Bone marrow (tissue), 2 donors: ENCODE measurements around the gene CCR8.

Experiments
- DNase-seq, 2 donors: peaks; one replicate each; lab custom pipeline; 2025; lab: John Stamatoyannopoulos, UW

Gene CCR8, protein sequence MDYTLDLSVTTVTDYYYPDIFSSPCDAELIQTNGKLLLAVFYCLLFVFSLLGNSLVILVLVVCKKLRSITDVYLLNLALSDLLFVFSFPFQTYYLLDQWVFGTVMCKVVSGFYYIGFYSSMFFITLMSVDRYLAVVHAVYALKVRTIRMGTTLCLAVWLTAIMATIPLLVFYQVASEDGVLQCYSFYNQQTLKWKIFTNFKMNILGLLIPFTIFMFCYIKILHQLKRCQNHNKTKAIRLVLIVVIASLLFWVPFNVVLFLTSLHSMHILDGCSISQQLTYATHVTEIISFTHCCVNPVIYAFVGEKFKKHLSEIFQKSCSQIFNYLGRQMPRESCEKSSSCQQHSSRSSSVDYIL

DNA sequence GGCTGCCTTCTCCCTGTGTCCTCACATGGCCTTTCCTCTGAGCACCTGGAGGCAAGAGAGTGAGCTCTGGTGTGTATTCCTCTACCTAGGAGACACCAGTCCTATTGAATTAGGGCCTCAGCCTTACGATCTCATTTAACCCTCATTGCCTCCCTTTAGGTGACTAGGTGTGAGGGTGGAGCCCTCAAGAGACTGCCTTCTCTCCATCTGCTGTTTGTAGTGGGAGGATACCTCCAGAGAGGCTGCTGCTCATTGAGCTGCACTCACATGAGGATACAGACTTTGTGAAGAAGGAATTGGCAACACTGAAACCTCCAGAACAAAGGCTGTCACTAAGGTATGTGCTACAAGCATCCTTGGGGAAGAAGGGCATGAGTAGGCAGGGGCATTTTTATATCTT lies at the start of gene CCR8:
TSS of gene CCR8 (plus strand) at position 217 of the 400 bp plus-strand sequence. CDS start 2,623 bp downstream, outside the sequence.
- DNase-seq = no peak

DNA sequence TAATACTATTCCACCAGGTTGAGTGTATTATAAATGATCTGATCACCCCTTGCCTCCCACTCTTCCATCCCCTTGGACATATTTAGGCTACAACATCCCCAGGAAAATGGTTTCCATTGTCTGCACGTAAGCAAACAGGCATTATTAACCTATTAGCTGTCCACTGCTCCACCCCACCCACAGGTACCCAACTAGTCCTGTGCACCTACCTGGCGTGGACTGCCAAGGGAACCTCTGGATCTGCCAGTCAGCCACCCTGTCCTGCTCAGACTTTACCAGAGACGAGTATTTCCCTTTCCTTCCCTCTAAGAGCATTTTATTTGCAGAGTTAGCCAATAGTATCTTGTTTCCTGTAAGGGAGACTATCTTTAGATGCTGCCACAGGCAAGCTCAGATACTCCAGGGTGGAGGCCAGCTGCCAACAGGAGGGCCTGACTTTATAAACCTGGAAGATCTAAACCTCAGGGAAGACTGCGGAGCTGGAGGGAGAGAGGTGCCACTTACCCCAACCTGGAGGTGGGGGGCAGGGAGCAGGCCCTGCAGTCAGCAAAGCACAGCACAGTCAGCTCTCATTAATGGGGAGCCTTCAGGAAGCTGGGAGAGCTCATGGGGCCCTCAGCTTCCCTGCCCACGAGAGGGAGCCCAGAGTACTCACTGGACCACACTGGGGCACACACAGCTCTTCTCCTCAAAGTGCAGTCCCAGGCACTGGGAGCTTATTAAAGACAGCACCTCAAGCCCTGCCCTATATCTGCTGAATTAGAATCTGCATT lies 49.6 kb upstream of the CCR8 start, which contains the start of gene CX3CR1:
TSS of gene CX3CR1 (minus strand) at position 292 of the 773 bp plus-strand sequence. CDS start 13,527 bp downstream, outside the sequence.
- DNase-seq = no peak

DNA sequence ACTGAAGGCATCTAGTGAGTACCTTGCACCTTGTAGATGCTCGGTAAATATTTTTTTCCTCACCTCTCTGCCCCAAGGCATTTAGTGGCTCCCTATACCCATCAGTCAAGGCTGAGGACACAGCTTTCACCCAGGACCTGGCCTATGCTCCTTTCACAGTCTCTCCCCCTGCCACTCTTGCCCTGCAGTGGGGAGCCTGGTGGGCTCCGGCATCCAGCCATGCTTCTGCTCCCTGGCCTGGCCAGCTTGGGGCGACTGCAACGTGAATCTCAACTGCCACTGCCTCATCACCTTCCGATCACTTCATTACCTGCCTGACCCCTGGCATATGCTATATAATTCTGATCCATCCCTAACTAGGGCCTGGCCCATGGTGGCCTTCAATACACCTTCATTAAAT lies 48.9 kb upstream of the CCR8 start:
- no peak for DNase-seq

DNA sequence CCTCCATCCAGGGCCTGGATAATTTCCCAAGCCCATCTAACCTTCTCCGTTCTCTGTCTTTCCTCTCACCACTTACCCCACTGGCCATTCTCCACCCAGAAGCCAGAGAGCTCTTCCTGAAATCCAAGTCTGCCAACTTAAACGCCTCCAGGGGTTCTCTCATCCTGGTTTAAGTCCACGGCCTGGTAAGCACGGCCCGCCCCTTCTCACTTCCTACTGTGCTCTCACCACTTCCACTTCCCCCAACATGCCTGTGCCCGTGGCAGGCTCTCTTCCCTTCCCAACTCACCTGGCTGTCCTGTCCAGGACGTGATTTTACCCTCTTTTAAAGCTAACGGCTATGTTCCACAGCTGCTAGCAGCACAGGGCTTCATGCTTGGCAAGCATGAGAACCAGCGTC lies 48.0 kb upstream of the CCR8 start:
- DNase-seq = no peak

DNA sequence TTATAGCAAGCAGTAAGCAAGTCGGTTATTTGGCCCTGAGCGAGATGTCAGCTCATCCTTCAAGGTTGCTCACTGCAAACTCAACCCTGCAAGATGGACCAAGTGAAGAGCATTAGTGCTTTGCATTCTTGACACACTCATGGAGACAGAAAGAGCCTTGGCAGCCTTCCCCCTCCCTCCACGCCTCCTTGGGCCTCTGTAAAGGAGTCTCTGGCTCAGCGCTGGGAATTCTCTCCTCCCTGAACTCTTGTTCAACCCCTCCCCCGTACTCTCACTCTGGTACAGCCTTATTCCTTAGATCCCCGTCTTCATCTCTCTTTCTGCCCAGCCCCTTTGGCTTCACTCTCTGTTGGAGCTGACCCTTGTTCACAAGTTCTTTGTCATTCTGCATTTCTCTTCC lies 47.5 kb upstream of the CCR8 start:
- no peak for DNase-seq

DNA sequence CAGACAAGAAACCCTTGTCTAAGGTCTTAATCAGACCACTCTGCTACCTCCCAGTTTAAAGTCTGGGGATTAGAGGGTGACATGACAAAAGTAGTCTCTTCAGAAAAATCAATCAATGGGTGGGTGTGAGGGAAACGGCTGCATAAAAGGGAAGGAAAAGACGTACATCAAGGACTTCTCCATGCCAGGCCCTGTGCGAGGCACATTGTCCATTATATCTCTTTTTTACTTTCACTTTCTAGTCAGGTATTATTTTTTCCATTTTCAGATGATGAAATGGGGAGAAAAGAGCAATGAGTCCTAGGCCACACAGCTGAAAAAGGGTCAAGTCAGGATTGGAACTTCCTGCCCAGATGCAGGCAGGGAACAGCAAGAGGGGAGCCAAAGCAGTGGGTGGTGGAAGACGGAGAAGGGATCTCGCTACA lies 45.0 kb upstream of the CCR8 start:
- peak in 1 of 2 donors; percentile 59 for DNase-seq

DNA sequence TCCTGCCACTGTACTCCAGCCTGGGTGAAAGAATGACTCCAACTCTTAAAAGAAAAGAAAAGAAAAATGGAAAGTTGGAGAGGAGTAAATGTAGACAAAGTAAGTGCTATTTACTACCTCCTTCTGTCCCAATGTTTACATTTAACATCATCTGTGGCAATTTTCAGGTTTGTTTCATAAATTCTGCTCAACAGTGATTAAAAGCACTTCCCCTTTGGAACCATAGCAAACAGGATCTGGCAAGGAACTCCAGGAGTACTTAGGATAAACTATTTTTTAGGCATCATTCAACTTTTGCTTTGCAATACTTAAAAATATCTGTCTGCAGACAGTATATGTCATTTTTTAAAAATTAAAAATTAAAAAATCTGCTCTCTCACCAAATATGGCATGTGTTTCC lies 44.2 kb upstream of the CCR8 start:
- DNase-seq = no peak

DNA sequence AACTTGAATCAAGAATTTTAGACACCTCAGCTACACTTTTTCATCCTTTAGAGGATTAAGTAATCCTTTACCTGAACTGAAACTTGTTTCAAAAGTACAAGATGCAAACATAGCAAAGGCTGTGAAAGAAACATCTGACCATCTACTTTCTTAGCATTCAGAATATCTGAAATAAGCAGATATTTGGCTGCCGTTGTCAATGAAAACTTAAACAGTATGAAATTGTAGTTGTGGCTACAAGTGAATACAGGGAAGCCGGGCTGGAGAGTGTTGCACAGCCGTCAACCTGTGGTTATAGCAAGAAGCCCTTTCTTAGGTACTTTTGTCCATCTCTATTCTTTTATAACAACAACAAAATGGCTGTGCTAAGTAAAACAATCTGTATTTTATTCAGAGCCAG lies 42.7 kb upstream of the CCR8 start:
- DNase-seq = no peak

DNA sequence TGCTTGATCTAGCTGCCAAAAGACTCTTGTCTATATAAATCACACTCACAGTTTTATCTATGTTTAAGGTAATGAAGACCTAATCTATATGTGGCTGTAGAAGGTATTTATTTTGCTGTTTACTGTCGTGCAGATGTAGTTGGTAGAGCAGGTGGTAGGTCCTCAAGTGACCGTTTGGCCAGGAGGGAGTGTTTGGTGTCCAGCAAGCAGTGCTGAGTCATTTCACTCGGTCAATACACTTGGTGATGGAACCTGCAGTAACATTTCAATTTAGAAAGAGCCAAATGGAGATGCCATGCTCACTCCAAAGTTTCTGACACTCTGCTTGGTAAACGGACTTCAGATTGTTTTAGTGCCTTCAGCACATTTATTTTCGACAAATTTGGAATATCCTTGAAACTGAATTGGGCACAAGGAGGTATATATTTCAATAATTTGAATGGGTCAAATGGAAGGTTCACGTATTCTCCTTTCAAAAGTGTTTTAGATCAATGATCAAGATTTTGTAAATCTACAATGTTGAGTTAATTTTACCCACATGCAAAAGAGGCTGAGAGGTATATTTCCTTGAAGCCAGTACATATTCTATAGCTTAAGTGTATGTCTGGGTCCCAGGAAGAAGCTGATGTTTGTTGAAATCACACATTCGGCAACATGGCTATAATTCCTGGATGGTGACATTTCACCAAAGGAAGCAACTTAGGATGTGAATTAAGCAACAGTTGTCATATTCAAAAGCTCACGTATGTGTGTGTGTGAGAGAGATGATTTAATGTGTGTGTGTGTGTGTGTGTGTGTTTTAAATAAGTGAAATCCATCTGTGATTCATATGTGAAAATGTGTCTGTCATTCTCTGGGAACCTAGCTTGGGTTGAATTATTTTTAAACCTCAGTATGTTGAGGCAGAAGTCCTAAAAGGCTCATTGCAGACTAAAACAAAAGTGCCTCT lies 42.0 kb upstream of the CCR8 start:
- no peak for DNase-seq

DNA sequence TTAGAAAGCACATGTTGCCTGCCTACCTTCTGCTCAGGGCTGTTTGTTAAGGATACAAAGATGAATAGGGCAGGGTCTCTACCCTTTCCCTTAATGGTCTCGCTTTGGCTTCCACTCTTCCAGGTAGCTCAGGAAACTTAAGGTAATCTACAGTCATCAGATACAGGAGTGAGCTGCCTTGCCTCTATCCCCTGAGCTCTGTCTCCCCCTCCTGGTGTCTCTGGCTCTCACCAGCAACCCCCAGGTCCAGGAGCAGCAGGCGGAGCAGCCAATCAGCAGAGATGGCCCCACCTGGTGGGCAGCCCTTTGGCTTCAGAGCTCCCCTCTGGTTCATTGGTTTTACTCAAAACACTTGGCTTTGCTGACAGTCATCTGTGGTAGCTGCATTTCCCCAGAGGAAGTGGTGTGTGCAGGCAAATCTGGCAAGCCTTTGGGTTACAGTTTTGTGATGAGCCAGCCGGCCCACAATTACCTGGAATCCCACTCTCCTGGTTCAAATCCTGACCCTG lies 41.2 kb upstream of the CCR8 start:
- peak; percentile 25 to 93 for DNase-seq

DNA sequence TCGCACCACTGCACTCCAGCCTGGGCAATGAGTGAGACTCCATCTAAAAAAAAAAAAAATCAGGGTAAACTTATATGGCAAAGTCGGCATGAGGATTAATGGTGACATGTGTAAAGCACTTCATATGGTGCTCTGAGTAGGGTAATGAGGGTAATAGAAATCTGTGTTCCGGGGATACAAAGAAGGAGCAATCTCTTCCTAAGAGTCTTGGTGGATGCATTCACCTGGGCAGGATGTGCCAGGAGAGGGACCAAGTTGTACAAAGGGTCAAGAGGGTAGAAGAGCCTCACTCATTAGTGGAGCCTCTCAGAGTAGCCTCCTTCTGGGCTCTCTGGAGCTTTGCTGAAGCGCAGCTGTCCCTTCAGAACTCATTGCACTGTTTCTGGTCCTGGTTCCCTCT lies 40.4 kb upstream of the CCR8 start:
- no peak for DNase-seq

DNA sequence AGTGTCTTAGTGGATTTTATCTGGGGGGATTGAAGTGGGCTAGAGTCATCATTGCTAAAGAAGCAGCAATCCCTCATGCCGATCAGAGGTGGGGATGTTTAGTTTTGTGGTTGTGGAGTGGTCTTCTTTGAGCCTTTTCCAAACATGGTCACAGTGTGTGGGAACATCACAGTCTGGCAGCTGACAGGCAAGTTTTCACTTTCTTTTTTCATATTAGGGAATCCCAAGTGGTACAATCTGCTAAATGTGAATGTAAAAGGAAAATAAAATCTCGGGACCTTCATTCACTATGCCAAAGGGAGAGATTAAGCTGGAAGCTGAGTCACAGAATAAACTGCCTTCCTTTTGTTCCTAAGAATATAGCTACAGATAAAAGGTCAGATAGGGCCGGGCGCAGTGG lies 39.3 kb upstream of the CCR8 start:
- no peak for DNase-seq

DNA sequence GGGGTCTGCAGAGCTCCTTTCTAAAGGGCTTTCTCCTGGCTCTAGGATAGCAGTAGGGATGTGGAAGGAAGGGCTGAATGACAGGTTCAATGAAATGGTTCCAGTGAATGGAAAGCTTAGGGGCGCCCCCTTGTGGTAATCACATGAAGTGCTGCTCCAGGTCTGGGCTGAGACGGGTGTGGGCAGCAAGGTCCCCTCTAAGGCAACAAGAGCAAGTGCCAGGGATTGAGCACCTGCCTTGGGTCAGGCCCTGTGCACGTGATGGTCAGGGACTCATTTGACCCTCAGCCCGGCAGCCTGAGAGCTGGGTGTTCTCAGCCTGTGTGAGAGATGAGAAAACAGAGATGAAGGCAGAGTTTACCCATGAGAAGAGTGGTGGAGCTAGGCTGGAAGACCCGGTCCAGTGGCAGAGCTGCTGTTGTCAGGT lies 37.6 kb upstream of the CCR8 start:
- DNase-seq = peak; percentile 37 to 50

DNA sequence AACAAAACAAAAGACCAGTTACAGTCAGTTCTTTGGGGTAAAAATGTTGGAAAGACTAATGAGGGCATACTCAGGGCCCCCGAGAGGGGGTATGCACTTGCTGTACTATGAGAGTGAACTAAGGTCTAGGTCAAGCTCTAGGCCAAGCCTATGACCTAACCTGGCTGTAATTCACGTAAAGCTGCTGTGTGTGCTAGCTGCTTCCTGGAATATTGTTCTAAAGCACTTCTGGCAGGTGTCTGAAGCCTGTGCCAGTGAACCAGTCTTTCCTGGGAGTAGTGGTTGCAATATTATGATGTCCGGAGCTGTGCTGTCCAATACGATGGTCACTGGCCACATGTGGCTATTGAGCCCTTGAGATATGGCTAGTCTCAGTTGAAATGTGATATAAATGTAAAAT lies 36.5 kb upstream of the CCR8 start:
- DNase-seq = no peak

DNA sequence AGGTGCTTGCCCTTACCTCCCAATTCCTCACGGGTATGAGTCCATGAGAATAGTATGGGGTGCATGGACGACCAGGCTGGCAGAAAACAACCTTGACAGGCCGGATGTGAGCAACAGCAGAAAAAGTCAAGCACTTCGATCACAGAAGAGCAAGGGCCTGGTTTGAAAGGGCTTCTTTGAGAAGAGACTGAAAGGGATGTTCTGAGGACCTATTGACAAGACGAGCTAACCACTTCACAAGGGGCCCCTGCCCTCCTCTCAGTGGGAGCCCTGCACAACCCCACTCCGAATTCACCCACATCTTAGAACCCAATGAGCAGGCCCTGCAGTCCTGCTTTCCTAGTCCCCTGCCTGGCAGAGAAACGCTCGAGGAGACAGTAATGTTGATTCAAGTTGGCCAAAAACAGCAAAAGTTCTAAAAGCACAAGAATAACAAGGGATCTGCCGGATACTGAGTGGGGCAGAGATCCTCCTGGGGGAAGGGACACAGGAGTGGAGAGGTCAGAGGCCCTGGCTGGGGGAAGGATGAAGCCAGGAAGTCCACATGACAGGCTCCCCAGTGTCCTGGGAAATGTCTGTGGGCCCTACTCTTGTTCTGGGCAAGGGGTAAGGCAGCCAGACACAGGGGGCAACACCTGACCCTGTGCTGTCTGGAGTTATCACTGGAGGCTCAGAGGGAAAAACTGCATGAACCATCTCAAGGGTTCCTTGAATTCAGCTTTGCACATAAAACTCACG lies 34.9 kb upstream of the CCR8 start:
- no peak for DNase-seq

DNA sequence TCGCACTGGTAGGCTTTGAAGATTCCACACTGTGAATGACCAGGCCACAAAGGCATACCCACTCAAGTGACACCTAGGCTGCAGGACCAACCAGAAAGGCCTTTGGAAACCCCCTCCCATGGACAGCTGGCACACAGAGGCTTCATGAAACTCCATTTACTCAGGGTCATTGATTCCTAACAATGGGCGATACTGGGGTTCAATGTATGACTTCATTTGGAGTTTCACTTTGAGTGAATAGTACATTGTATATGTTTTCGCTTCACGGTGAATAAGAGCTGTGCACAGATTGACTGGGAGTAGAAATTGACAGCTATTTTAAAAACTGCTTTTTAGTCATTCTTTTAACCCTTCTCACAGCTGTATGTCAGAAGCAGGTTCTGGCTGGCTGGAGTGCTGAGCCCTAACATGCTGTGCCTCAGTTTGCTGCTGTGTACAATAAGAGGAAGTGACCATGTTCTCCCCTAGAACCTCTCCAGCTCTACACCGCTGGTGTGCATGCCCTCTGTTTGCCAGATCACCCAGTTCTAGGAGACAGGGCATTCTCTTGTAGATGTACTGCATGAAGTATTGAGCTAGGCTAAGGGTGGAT lies 34.2 kb upstream of the CCR8 start:
- no peak for DNase-seq

DNA sequence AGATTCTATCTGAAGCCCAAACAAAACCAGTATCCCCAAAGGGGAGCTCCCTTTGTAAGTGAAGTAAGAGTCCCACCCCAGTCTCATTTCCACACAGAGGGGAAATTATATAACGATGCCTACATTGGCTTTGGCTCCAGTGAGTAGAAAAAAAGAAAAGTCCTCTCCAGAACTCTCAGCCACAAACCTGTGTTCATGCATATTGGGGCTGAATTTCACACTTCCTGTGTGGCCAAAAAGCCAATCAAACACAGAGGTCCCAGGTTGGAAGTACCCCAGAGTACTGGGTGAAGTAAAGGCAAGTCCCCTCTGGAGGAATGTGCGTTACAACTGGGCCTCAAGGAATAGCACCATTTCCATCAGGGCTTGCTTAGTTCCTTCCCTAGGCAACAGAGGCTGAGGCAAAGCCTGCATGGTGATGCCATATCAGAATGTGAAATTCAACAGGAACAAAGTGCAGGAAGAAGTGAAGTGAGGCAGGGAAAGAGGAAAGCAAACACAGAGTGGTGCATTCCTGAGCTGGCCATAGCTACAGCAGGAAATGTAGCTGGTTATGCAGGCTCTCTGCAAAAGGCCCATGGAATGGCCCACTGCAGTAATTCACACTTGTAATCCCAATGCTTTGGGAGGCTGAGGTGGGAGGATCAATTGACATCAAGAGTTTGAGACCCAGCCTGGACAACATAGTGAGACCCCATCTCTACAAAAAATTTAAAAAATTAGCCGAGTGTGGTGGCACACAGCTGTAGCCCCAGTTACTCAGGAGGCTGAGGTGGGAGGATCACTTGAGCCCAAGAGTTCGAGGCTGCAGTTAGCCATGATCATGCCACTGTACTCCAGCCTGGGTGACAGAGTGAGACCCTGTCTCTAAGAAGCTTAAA lies 33.1 kb upstream of the CCR8 start:
- DNase-seq = no peak

DNA sequence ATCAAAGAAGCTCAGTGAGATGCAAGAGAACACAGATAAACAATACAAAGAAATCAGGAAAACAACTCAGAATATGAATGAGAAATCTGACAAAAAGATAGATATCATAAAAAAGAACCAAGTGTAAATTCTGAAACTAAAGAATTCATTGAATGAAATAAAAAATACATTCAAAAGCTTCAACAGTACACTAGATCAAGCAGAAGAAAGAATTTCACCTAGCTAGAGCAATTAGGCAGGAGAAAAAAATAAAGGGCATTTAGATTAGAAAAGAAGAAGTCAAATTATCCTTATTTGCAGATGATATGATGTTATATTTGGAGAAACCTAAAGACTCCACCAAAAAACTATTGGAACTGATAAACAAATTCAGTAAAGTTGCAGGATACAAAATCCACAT lies 30.2 kb upstream of the CCR8 start:
- DNase-seq = no peak

DNA sequence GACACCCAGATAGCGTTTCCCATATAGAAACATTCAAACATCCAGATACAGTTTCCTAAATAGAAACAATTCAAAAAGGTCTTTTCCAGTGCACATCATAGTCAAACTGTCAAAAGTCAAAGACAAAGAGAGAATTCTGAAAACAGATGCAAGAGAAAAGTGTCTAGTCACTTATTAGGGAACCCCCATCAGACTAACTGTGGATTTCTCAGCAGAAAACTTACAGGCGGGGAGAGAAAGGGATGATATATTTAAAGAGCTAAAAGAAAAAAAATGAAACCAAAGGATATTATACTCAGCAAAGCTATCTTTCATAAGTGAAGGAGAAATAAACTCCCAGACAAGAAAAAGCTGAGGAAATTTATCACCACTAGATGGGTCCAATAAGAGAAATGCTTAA lies 27.3 kb upstream of the CCR8 start:
- DNase-seq = no peak

DNA sequence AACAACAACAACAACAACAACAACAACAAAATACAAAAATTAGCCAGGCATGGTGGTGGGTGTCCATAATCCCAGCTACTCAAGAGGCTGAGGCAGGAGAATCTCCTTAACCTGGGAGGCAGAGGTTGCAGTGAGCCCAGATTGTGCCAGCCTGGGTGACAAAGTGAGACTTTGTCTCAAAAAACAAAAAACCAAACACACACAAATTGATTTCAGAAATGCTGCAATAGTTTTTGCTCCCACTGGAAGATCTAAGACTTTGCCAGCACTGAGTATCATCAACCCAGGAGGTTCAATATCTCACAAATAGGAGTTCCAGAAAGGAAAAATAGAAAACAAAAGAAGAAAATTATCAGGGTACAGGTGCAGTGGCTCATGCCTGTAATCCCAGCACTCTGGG lies 16.2 kb upstream of the CCR8 start:
- no peak for DNase-seq
